Epidermal melanocyte (primary cell): ENCODE results near the gene MAD1L1.
"Not testable (repeated sequence)": the region's sequence is repeated elsewhere in the genome, so short reads cannot be mapped to it uniquely, and the experiment has no call there.

Experiments
- DNase-seq: peaks from one replicate; pipeline ENCODE4 v3.0.0; 2011; ENCODE audit warnings: low spot score; ENCODE audit not compliant: insufficient read length

The MAD1L1 gene

DNA sequence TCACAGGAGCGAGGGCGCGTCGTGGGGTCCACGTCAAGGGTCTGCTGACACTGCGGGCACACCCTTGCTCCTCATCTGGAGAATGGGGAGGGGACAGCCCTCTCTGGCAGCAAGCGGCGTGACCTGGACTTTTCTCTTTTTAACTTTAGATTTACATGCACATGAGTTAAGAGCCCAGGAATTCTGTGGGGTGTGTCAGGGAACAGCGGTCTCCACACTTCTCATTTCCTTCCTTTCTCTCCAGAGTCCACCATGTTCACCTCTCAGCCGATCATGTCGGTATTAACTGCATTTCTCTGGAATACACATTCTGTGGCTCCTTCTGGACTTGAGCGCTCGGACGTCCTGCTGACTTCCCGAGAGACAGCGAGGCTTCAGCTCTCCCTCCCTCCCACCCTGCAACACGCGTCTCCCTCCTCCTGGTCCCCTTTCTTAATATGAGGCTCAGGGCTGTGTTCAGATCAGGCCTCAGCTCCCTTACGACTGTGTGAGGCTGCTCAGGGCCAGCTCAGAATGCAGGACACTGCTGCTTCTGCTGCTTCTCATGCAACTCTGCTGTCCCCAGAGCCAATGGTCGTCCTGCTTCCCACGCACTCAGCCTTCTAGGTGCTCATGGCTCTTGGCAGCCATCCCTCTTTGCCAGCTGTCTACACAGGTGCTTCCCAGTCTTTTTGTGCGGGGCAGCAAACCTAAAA lies 301.3 kb downstream of the MAD1L1 start:
- DNase-seq, result no peak

DNA sequence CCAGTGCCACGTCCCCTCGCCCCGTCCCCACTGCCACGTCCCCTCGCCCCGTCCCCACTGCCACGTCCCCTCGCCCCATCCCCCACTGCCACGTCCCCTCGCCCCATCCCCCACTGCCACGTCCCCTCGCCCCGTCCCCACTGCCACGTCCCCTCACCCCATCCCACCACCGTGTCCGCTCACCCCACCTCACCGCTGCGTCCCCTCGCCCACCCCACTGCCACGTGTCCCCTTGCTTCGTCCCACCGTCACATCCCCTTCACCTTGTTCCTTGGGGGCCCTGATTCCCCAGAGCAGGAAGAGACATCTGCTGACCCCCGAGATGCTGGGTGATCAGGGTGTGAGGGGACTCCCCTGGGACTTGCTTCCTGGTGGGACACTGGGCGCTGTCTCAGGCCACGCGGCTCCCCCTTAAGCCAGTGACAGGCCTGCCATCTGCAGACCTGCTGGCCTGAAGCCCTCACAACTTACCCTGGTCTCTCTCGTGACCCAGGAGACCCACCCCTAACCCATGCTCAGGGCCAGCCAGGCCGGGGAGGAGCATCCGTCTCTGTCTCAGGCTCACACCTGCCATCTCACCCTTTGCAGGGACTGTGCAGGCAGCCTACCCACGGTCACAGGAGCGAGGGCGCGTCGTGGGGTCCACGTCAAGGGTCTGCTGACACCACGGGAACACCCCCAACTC lies 302.2 kb downstream of the MAD1L1 start:
- no peak for DNase-seq

DNA sequence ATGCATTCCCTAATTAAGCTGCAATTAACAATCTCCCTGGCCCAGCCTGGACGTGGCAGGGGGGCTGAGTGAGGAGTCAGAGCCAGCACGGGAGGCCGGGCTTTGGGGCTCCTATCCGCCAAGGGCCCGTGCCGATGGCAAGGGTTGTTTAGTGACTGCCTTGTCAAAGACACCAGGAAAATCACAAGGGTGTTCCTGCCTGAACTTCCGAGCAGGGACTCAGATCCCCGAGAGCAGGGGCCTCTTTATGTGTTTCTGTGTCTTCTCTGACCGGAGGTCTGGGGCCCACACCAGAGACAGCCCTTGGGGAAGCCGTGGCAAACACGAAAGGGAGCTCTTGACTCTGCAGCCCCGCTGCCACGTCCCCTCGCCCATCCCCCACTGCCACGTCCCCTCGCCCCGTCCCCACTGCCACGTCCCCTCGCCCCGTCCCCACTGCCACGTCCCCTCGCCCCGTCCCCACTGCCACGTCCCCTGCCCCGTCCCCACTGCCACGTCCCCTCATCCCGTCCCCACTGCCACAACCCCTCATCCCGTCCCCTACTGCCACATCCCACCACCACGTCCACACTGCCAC lies 303.3 kb downstream of the MAD1L1 start:
- DNase-seq, result not testable (repeated sequence)

DNA sequence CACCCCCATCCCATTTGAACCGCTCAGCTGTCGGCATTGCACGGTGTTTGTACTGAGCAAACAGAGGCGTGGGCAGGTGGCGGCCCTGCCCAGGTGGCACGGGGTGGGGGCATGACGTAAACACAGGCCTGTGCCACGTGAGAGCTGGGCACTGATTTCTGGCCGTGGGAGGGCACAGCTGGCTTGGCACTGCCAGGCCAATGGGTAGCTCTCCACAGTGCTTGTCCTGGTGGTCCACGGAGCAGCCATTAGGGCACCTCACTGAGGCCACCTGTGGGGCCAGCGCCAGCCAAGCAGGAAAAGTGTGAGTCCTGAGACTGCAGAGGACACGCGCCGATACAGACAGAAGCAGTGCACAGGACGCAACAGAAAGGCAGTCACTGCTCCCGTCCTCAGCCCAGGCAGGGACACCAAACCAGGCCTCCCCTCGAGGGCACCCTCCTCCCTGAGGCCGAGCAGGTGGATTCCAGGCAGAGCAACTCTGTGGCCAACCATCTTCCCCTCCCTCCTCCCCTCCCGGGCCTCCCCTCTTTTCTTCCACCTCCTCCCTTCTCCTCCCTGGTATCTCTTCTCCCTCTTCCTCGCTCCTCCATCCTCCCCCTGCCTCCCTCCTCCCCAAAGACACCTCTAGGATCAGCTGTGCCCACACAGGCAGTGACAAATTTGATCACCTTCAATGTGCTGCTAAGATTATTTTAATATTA lies 303.9 kb downstream of the MAD1L1 start:
- DNase-seq, result no peak

DNA sequence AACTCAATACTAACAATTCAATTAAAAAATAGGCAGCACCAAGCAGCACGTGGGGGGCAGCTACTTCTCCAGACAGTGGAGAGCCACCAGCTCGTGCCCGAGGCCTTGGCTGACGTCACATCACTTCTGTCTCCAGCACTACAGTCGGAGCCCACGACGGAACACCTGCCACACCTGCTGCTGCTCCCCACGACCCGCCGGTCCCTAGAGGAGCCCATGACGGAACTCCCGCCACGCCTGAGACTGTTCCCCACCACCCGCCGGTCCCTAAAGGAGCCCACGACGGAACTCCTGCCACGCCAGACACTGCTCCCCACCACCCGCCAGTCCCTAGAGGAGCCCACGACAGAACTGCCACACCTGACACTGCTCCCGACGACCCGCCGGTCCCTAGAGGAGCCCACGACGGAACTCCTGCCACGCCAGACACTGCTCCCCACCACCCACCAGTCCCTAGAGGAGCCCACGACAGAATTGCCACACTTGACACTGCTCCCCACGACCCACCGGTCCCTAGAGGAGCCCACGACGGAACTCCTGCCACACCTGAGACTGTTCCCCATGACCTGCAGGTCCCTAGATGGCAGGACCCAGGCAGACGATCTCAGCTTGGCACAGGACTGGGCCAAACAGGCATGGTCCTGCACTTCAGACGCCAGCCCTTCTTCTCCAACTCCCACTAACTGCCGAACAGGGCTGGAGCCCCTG lies 304.7 kb downstream of the MAD1L1 start:
- no peak for DNase-seq

DNA sequence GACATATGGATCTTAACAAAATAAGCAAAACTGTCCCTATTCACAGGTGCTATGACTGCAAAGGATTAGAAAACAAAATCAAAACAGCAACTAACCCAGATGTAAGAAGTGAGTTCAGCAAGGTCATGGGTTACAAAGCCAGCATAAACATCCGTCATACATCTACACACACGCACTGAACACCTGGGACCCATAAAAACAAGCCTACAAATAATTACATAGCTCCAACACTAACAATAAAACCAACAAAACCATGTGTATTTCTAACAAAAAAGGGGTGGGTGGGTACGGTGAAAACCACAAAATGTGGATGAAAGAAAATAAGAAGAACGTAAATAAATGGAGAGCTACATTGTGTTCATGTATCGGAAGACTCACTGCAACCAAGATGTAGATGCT lies 305.8 kb downstream of the MAD1L1 start:
- no peak for DNase-seq

DNA sequence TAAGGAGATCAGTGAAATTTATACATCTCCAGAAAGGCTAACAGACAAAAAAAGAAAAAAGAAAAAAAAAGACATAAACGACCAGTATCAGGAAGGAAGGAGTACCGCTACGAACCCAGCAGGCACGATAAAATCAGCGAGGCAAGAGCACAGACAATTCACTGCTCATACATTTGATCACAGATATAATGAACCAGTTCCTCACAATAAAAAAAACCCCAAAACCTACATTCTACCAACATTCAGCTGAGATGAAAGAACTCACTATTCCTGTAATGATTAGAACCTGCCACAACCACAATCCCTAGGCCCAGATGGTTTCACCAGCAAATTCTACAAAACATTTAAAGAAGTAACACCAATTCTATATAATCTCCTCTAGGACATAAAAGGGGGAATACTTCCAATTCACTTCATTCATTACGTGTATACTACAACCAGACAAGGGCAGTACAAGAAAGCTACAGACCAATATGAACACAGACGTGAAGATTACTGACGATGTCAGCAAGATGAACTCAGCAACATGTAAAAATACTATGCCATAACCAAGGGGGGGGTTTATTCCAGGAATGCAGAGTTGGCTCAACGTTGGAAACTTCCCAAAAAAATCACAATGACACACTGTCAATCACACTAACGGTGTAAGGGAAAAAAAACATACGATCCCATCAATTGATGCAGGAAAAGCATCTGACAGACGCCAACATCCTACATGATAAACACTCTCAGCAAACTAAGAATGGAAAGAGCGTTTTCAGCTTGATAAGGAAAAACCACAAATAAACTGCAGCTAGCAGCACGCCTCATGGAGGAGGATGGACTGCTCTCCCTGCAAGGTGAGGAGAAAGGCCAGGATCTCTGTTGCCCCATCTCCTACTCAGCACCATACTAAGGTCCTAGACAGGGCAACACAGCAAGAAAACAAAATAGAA lies 306.5 kb downstream of the MAD1L1 start:
- no peak for DNase-seq

DNA sequence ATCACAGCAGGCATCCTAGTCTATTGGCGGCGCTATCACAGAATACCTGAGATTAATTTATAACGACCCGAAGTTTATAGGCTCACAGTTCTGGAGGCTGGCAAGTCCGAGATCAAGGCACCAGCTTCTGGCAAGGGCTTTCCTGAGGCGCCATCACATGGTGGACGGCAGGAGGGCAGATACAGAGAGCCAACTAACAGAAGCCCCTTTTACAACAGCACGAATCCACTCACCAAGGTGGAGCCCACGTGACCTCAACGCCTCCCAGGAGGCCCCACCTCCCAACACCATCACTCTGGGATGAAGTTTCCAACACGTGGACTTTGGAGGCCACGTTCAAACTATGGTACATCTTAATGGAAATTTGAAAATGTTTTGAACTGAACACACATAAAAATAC lies 307.4 kb downstream of the MAD1L1 start:
- no peak for DNase-seq

DNA sequence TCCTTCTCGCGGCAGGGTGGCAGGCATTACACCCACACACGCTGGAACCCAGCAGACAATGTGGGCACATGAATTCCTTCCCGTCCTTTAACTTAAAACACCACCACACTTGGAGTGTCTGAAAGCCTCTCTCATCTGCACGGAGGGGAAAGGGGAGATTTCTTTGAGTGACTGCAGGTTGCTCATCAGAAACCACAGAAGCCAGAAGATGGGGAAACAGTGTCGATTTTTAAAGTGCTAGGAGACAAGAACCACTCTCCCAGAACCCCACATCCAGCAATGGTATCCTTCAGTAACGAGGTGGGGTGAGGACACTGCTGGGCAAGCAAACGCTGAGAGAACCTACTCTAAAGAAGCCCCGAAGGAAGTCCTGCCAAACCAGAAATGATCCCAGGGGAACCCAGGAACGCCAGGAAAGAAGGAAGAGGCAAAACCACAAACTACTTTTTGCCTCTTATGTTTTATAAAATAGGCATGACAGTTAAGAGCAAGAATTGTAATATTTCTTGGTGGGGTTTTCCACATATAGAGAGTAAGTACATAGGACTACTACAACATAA lies 308.4 kb downstream of the MAD1L1 start:
- no peak for DNase-seq

DNA sequence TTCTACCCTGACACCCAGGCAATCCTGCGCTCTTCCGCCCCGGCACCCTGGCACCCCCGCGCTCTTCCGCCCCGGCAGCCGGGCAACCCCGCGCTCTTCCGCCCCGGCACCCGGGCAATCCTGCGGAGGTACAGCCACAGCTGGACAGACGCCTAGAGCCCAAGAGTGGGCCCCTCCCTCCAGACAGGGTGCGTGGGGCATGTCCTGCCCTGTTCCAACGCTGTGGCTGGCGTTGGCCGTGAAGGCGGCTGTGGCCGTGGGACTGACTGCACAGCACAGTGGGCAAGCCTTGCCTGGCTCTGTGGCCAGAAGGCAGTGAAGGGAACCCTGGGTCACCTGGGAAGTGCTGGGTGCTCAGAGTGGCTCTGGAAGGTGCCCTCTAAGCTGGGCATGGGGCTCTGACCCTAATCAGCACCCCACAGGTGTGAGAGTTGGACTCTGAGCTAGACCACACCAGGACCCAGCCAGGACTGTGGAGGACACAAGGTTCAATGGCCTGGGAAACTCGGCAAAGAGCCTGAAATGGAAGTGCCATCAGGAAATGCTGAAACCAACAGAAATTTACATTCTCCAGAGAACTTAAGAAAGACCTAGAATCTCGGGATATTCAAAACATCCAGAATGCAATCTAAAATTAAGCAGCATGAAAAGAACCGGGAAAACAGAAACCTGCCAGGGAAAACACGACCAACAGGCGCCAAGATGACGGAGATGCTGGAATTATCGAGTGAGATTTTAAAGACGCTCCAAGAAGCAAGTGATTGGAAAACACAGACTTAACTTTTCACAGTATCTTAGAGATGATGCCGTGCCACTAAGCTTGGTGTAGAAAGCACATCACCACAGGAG lies 309.1 kb downstream of the MAD1L1 start:
- DNase-seq, result no peak

DNA sequence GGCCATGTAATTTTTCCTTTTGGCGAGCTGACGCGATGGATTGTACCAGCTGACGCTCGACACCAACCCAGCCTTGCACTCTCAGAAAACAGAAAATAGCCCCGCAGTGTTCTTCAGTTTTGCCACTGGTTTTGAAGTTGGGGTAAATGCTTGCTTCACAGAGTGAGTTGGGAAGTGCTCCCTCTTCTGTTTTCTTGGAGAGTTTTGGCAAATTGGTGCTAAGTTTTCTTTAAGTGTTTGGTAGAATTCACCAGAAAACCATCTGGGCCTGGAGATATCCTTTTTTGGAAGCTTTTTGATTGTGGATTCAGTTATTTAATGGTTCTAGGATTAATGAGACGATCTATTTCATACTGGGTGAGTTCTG lies 309.9 kb downstream of the MAD1L1 start:
- DNase-seq, result no peak

DNA sequence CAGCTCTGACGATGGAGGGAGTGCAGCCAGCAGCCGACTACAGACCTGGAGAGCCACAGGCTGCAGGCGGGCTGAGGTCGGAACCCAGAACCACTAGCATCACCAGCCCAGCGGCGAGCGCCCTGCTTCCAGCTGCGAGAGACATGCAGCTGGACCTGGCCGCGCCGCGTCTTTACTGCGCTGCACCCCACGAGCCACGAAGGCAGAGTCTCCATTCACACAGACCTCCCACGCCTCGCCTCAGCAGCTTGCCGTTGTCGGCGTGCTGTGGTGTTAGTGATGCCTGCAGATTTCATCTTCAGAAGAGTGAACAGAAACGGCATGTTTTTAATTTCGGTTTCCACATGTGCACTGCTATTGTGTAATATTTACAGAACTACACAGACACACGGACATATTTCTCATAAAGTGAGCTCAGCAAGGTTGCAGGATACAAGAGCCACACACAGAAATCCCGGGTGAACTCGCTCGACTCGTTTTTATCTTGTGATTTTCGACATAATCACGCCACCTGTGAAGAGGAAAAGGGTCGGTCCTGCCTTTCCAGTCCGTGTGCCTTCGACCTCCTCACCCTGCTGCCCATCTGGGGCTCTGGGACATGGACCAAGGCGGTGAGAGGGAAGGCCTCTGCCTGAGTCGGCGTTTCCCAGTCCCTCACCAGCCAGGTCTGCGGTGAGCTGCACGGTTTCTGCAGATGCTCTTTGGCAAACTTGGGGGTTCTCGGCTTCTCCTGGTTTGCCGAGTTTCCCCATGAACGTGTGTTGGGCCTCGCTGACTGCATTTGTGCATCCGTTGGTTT lies 310.5 kb downstream of the MAD1L1 start:
- DNase-seq, result peak; percentile 75

DNA sequence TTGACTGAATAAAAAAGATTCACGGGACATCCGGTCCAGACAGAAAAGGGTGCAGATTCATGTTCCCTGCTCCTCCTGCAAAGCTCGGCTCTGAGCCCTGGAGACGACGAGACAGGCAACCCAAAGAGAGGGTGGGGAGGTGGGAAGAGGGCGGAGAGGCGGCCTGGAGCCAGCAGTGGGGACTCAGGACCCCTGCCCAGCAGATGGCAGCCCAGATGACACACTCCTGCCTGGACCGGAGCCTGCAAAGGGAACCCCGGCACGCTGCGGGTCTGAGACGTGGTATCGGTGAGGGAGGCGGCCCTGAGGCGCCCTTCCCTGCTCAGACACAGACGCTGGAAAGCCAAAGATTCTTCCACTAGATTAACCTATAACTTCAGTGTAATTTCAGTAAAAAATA lies 311.9 kb downstream of the MAD1L1 start:
- DNase-seq, result no peak

DNA sequence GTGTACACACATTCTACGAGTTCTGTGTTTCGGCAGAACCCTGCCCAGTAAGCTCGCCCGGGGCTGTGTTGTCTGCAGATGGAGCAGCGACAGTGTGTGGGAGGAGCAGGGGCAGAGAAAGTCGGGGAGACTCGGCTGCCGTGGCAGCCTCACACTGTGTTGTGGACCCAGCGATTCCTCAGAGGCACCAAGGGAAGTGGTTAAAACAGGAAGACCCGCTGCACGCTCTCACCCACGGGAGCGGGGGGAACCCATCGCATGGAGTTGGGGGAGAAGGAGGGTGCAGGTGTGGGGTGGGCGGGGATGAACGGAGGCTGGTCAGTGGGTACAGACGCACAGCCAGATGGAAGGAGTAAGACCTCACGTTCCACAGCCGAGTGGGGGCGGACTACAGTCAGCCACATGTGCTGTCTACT lies 312.5 kb downstream of the MAD1L1 start:
- no peak for DNase-seq

DNA sequence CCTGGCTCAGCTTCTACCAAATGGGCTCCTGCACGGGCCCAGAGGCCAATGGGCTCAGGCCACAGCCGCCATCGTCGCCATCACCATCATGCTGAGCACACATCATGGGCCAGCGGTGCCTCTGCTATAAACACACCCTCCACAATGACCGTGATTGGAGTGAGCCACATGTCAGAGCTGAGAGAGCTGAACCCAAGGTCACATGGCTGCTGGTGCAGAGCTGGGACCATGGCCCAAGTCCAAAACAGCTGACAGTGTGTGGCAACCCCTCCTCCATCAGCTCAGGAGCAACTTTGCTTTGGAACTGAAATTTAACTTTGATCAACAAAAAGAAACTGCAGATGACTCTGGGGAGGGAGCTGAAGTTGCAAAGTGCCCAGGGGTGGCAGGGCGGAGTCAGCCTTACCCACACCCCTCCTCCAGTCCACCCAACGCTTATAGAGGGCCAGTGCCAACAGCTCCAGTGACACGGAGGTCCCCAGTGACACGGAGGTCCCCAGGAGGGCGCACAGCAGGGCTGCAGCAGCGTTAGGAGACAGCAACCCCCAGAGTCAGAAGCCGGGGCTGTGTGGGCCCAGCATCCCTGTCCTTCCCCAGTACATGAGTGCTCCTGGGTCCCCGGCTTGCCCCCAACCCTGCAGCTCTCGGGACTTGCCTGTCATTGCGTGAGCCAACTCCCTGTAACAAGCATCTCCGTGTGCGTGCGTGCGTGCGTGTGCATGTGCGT lies 313.0 kb downstream of the MAD1L1 start:
- DNase-seq, result peak; percentile 81

DNA sequence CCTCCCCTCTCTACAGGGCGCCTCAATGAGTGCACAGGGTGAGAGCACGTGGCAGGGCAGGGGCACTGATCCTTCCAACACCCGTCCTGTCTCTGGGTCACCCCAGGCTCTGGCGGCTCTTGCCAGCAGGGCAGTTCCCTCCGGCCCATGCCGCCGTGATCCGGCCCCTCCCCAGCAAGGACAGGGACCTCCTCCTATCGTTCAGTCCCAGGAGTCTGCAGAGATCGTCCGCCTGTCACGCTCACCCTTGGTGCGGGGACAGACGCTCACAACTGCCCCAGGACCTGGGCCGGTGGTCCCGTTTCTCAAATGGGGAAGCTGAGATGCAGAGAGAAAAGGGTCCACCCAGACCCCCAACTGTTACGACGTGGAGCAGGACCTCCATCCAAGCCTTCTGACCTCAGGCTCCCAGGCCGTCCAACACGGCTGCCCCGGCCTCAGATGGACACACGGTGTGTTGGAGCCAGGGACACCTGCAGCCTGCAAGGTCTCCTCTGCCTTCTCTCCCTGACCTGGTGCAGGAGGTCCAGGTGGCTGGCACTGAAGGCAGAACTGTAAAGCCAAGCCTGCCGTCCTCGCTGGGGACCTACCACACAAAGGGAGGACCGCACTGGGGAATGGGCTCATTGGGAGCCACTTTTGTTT lies 313.7 kb downstream of the MAD1L1 start:
- no peak for DNase-seq

DNA sequence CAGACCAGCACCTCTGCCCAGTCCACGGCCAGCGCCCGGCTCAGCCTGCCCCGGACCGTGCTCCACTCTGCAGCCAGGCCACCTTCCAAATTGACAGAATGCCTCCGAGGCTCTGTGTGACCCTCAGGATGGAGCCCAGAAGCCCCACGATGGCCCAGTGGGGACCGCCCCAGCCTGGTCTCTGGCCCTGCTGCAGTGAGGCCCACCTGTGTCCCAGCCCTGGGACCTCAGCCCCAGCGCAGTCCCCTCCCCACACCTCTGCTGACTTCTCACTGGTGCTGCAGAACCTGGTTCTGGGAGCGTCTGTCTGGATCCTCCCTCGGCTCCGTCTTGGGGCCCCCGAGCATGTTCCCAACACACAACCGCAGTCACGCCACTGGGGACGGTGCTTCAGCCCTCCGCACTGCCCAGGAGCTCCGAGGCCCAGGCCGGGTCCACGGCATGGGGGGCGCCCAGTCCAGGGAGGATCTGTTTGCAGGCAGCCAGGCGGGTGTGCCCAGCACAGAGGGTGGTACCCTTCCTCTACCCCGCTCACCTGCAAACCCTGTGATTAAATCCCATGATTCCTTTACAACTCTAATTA lies 314.6 kb downstream of the MAD1L1 start:
- DNase-seq, result no peak
